Karpas-422 (cell line): ENCODE measurements around the gene TAS1R1. TPM values are rescaled to one million over a fixed set of nuclear protein-coding genes. Genes with fewer than 3 reads are reported as not detected.

Experiments used
- DNase-seq: peaks from one replicate; pipeline ENCODE4 v3.0.0-alpha.2; 2015
- H2AFZ ChIP-seq: fragments of 200-600 bp; sonication (generic); 2 replicates; pipeline ENCODE4 v1.6.1; 2014; ENCODE audit warnings: antibody characterized with exemption, low read length, mixed read lengths
- H3K27ac ChIP-seq: fragments of 200-600 bp; sonication (generic); 2 replicates; pipeline ENCODE4 v1.5.1; 2014; ENCODE audit warnings: mild to moderate bottlenecking, low read length, moderate library complexity
- H3K27me3 ChIP-seq: fragments of 200-600 bp; sonication (generic); 2 replicates; pipeline ENCODE4 v1.6.1; 2014; ENCODE audit warnings: low read length, mixed read lengths
- H3K36me3 ChIP-seq: fragments of 200-600 bp; sonication (generic); 2 replicates; pipeline ENCODE4 v1.6.1; 2014; ENCODE audit warnings: low read length, mixed read lengths; ENCODE audit not compliant: insufficient read depth
- H3K4me1 ChIP-seq: fragments of 200-600 bp; sonication (generic); 2 replicates; pipeline ENCODE4 v1.6.1; 2014; ENCODE audit warnings: mild to moderate bottlenecking, low read length, mixed read lengths
- H3K4me2 ChIP-seq: fragments of 200-600 bp; sonication (generic); 2 replicates; pipeline ENCODE4 v1.6.1; 2014; ENCODE audit warnings: low read length, low read depth, mild to moderate bottlenecking; ENCODE audit not compliant: poor library complexity, severe bottlenecking
- H3K4me3 ChIP-seq: fragments of 200-600 bp; sonication (generic); 2 replicates; pipeline ENCODE4 v1.5.1; 2014; ENCODE audit warnings: mild to moderate bottlenecking, antibody characterized with exemption, low read length, mixed read lengths
- H3K79me2 ChIP-seq: fragments of 200-600 bp; sonication (generic); 2 replicates; pipeline ENCODE4 v1.6.1; 2014; ENCODE audit warnings: mild to moderate bottlenecking, low read length, mixed read lengths
- H3K9ac ChIP-seq: fragments of 200-600 bp; sonication (generic); 2 replicates; pipeline ENCODE4 v1.6.0; 2014; ENCODE audit warnings: low read length
- H3K9me2 ChIP-seq: fragments of 200-600 bp; sonication (generic), shearing (Covaris generic); replicated peaks from 2 replicates; pipeline ENCODE4 v1.6.0; 2014; ENCODE audit warnings: mild to moderate bottlenecking, low read length, moderate library complexity; ENCODE audit not compliant: insufficient read depth
- H3K9me3 ChIP-seq: fragments of 300-700, 200-600 bp; sonication (generic); 2 replicates; pipeline ENCODE4 v1.6.1; 2014; ENCODE audit warnings: low read length, mixed read lengths
- H4K20me1 ChIP-seq: fragments of 200-600 bp; sonication (generic); 2 replicates; pipeline ENCODE4 v1.6.1; 2014; ENCODE audit warnings: mild to moderate bottlenecking, antibody characterized with exemption, low read length, low read depth; ENCODE audit not compliant: insufficient read depth
- total RNA-seq: library from RNA; depleted of rRNA; stranded (reverse); fragments of >200 nt; shearing (Covaris generic); gene quantifications from 2 replicates; pipeline ENCODE4 v1.2.3, GENCODE V29; 2014; ENCODE audit warnings: low replicate concordance

Gene TAS1R1
- total RNA-seq, 1 experiment from 2014 or later, result not detected

DNA sequence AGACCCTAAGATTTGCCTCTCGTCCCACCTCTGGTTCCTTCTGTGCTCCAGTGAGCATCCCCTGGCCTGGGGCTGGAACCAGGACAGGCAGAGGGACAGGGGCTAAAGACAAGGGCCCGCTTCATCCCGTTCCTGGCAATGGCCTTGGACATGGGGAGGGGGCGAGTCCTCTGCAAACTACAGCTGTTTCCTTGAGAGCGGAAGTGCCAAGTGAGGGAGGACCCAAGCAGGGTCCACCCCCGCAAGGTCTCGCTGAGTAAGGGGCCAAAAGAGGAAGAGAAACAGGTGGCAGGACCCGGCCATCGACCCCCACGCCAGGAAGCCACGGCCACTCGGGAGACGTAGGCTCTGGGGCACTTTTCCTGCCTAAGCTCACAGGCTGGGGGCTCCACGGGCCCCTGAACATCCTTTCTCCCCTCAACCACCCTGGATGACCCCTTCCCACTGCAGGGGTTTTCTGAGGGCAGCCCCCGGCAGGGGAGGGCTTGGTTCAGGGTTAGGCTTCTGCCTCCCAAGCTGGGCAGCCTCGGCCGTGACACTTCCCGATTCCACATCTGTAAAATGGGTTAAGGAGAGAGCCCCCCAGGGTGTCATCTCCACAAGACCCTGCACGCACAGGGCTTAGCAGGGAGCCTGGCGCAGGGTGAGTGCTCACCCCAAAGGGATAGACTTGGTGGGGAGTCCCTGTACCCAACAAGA, 45.7 kb upstream of the TAS1R1 start:
- Histone ChIP-seq H3K4me3 (no peak overlapping the region), H3K36me3 (no peaks in the 10 kb centered on the region), H3K4me1 (no peaks in the 10 kb centered on the region), H2AFZ (no peak overlapping the region), H4K20me1 (no peaks in the 10 kb centered on the region), H3K4me2 (no peak overlapping the region), H3K9me3 (no peaks in the 10 kb centered on the region), H3K27ac (no peak overlapping the region), H3K9me2 (no peaks in the 10 kb centered on the region), H3K9ac (no peak overlapping the region), H3K27me3 (no peaks in the 10 kb centered on the region), H3K79me2 (no peaks in the 10 kb centered on the region)
- DNase-seq, result no peak

DNA sequence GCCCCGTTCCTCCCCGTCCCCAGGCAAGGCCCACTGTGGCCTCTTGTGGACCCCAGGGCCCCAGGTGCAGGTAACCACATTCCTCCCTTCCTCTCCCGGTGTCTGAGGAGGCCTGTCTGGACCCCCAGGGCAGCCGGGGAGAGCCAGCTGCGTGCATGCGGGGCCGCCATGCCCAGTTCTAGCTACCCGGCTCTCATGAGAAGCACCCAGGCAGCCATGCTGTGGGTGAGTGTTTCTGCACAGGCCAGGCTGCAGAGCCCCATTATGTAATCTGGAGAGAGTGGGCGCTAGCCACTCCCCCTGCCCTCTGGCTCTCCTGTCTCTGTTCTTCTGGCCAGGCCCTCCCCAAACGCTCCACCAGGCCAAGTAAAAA, 45.2 kb upstream of the TAS1R1 start:
- no peak overlapping the region for H3K27ac ChIP-seq
- no peak overlapping the region for H3K4me3 ChIP-seq
- no peaks in the 10 kb centered on the region for H3K4me1 ChIP-seq
- H3K9me2 ChIP-seq, result no peaks in the 10 kb centered on the region
- no peak overlapping the region for H2AFZ ChIP-seq
- no peaks in the 10 kb centered on the region for H3K79me2 ChIP-seq
- H4K20me1 ChIP-seq, result no peaks in the 10 kb centered on the region
- H3K9me3 ChIP-seq, result no peaks in the 10 kb centered on the region
- no peak overlapping the region for H3K9ac ChIP-seq
- DNase-seq, result no peak
- no peak overlapping the region for H3K4me2 ChIP-seq
- no peaks in the 10 kb centered on the region for H3K27me3 ChIP-seq
- H3K36me3 ChIP-seq, result no peaks in the 10 kb centered on the region

DNA sequence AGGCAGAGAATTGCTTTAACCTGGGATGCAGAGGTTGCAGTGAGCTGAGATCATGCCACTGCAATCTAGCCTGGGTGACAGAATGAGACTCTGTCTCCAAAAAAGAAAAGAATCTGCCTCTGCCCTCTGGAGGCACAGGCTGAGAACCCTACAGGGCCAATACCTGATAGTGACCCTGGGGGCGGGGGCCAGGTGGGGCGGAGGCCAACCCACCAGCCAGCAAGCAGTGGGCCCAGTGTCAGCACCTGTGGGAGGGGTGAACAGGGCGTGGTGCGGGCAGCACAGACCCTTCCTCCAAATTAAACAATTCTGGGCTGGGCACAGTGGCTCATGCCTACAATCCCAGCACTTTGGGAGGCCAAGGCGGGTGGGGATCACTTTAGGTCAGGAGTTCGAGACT, 44.6 kb upstream of the TAS1R1 start:
- no peak for DNase-seq
- H3K9me2 ChIP-seq, result no peaks in the 10 kb centered on the region
- no peaks in the 10 kb centered on the region for H3K9me3 ChIP-seq
- H3K27me3 ChIP-seq, result no peaks in the 10 kb centered on the region
- no peak overlapping the region for H3K4me2 ChIP-seq
- H3K36me3 ChIP-seq, result no peaks in the 10 kb centered on the region
- H4K20me1 ChIP-seq, result no peaks in the 10 kb centered on the region
- H3K79me2 ChIP-seq, result no peaks in the 10 kb centered on the region
- no peak overlapping the region for H3K9ac ChIP-seq
- no peaks in the 10 kb centered on the region for H3K4me1 ChIP-seq
- H3K27ac ChIP-seq, result no peak overlapping the region
- no peak overlapping the region for H3K4me3 ChIP-seq
- no peak overlapping the region for H2AFZ ChIP-seq

DNA sequence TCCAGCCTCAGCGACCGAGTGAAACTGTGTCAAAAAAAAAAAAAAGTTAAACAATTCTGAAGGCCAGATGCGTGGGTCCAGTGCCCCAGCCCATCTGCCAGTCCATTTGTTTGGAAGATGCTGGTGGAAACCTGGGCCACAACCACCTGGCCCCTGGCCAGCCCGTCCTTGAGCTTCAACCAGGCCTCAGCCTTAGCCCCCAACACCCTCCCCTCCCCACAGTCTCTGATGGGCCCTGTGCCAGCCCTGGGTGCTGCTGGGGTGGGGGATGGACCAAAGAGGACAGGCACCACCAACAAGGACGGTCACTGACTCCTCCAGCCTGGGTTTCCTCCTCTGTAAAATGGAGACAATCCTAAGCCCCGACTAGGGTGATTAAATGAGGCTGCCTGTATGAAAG, 44.1 kb upstream of the TAS1R1 start:
- H2AFZ ChIP-seq, result no peak overlapping the region
- no peaks in the 10 kb centered on the region for H3K9me3 ChIP-seq
- H3K4me1 ChIP-seq, result no peaks in the 10 kb centered on the region
- H3K9me2 ChIP-seq, result no peaks in the 10 kb centered on the region
- H3K27me3 ChIP-seq, result no peaks in the 10 kb centered on the region
- H3K79me2 ChIP-seq, result no peaks in the 10 kb centered on the region
- no peaks in the 10 kb centered on the region for H3K36me3 ChIP-seq
- H3K4me3 ChIP-seq, result no peak overlapping the region
- no peak overlapping the region for H3K9ac ChIP-seq
- H3K27ac ChIP-seq, result no peak overlapping the region
- no peak for DNase-seq
- H3K4me2 ChIP-seq, result no peak overlapping the region
- no peaks in the 10 kb centered on the region for H4K20me1 ChIP-seq

DNA sequence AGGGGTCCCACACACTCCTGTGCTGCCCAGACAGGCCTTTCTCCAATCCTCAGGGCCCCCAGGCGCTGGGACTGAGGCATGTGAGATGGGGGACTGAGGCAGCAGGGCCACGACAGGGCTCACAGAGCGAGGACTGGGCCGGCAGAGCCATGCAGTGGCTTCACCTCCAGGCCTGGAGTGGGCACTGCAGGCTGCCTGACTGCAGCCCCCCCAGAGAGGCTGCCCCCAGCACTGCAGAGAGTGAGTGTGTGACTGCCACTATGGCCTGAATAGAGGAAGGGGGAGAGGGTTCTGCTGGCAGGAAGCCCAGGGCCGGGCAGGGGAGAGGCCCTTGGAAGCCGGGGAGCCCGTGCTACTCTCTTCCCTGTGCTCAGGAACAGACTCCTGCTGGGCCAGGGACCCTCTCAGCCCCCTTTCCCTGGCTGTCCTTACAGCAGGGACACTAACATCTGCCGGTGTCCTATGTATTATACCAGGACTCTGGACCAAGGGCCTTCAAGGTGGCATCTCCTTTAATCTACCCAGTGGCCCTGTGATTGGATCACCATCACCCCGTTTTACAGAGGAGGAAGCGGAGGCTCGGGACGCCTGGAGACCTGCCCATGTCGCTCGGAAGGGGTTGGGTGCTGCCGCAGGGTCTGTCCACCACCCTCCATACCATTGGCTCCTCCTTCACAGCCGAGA, 43.4 kb upstream of the TAS1R1 start:
- no peak for DNase-seq
- no peak overlapping the region for H3K27ac ChIP-seq
- no peaks in the 10 kb centered on the region for H3K79me2 ChIP-seq
- no peak overlapping the region for H3K4me3 ChIP-seq
- no peaks in the 10 kb centered on the region for H3K9me2 ChIP-seq
- no peak overlapping the region for H3K9ac ChIP-seq
- H3K4me2 ChIP-seq, result no peak overlapping the region
- H3K27me3 ChIP-seq, result no peaks in the 10 kb centered on the region
- no peaks in the 10 kb centered on the region for H4K20me1 ChIP-seq
- H2AFZ ChIP-seq, result no peak overlapping the region
- H3K9me3 ChIP-seq, result no peaks in the 10 kb centered on the region
- H3K4me1 ChIP-seq, result no peaks in the 10 kb centered on the region
- H3K36me3 ChIP-seq, result no peaks in the 10 kb centered on the region

DNA sequence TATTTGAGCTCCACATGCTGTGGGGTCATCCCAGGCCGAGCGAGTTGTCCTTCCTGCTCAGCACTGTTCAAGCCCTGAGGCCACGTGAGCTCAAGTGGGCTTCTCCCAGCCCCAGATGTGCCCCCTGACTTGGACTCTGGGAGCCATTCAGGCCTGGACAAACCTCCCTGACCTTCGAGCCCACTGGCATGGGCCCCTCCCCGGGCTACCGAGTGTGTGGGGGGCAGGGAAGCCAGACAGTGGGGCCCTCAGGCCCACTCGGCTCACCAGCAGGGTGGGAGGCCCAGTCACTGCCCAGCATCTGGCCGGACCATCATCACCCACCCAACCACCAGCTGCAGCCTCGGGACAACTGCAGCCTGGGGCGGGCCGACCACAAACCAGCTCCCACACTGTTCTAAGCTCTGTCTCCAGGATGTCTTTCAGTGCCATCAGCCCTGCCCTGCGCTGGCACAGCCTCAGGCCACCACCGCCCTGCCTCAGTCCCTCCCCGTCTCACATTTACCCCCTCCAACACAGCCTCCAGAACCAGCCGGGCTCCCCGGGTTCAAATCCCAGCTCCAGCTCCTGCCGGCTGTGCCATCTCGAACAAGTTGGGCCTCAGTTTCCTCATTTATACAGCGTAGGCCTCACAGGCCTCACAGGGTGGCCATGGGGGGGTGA, 42.7 kb upstream of the TAS1R1 start:
- Histone ChIP-seq H3K4me3 (no peak overlapping the region), H4K20me1 (no peaks in the 10 kb centered on the region), H3K9ac (no peak overlapping the region), H3K4me2 (no peak overlapping the region), H3K79me2 (no peaks in the 10 kb centered on the region), H3K4me1 (no peaks in the 10 kb centered on the region), H3K27ac (no peak overlapping the region), H2AFZ (no peak overlapping the region), H3K27me3 (no peaks in the 10 kb centered on the region), H3K9me2 (no peaks in the 10 kb centered on the region), H3K9me3 (no peaks in the 10 kb centered on the region), H3K36me3 (no peaks in the 10 kb centered on the region)
- DNase-seq, result no peak

DNA sequence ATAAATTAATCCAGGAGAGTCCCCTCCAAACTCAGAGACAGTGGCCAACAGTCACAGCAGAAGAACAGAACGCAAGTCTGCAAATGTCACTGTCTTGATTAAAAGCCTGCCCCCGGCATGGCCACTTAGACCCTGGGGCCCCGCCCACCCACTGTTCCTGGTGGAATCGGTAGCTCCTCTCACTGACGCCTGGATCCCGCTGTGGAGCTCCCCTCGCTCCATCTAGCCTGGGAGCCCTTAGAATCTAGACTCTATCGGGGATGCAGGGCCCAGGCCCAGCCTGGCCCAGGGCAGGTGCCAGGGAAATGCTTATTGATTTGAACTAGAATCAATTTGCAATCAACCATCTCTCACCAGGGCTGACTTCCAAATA, 42.2 kb upstream of the TAS1R1 start:
- Histone ChIP-seq H3K9ac (no peak overlapping the region), H3K9me2 (no peaks in the 10 kb centered on the region), H4K20me1 (no peaks in the 10 kb centered on the region), H3K4me2 (no peak overlapping the region), H3K27me3 (no peaks in the 10 kb centered on the region), H2AFZ (no peak overlapping the region), H3K4me1 (no peaks in the 10 kb centered on the region), H3K79me2 (no peaks in the 10 kb centered on the region), H3K36me3 (no peaks in the 10 kb centered on the region), H3K27ac (no peak overlapping the region), H3K9me3 (no peaks in the 10 kb centered on the region), H3K4me3 (no peak overlapping the region)
- DNase-seq, result no peak

DNA sequence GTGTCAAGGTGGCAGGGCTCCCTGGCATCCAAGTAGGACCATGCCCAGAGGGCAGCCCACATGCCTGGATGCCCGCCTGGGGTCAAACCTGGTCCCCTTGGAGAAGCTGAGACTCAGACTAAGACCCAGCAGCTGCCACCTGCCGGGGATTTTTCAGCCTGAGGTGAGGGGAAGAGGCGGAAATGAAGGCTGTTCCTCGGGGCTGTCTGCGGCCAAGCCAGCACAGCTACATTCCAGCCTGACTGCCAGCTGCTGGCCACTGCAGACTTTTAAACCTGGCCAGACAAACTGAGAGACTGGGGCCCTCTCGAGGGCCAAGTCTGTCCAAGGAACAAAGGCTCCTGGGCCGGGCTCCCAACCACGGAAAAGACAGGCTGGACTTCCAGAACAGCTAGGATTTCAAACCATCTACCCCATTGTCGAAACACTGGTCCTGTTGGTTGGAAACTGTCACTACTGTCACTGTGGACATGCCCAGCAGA, 41.7 kb upstream of the TAS1R1 start:
- H3K9ac ChIP-seq, result no peak overlapping the region
- H3K9me3 ChIP-seq, result no peaks in the 10 kb centered on the region
- no peaks in the 10 kb centered on the region for H3K4me1 ChIP-seq
- H3K36me3 ChIP-seq, result no peaks in the 10 kb centered on the region
- no peak overlapping the region for H3K27ac ChIP-seq
- no peaks in the 10 kb centered on the region for H3K9me2 ChIP-seq
- H3K4me2 ChIP-seq, result no peak overlapping the region
- H4K20me1 ChIP-seq, result no peaks in the 10 kb centered on the region
- no peaks in the 10 kb centered on the region for H3K79me2 ChIP-seq
- H3K27me3 ChIP-seq, result no peaks in the 10 kb centered on the region
- no peak overlapping the region for H3K4me3 ChIP-seq
- DNase-seq, result no peak
- no peak overlapping the region for H2AFZ ChIP-seq
